Spleen (tissue), 7 donors: ENCODE results near the gene TAF1D.
"Not testable (repeated sequence)": the region's sequence is repeated elsewhere in the genome, so short reads cannot be mapped to it uniquely, and the experiment has no call there.

Experiments used
- POLR2A ChIP-seq, 3 donors: fragments of 450-650 bp; IDR thresholded peaks; one replicate each; pipeline ENCODE4 v1.5.1; 2017; ENCODE audit warnings: antibody characterized with exemption in 3 of 3, mild to moderate bottlenecking in 1 of 3
- TF ChIP-seq, protein P1 (sequence below), 11 experiments: fragments of 200-600 bp in 7 of 11; fragments of 450-650 bp in 4 of 11; sonication (generic) in 4 of 11; IDR thresholded peaks in 8 of 11; conservative IDR thresholded peaks in 3 of 11; 1 replicate in 7 of 11; 2 replicates in 4 of 11; pipeline versions ENCODE4 v1.4.0 to v1.8.0; 2016 to 2021; ENCODE audit warnings: antibody characterized with exemption in 11 of 11, inconsistent platforms in 4 of 11, mild to moderate bottlenecking in 1 of 11
- donor health status: DM: no; HTN: no; CAD: no; lungs with moderate emphysema.
- donor health status: DM: no; HTN: no; CAD: no.
- donor health status: DM: no; HTN: no; CAD: no.

GRCh38 chr11:93759123-93759522, 17.8 kb upstream of the TAF1D start:
- TF ChIP-seq, protein P1, sequence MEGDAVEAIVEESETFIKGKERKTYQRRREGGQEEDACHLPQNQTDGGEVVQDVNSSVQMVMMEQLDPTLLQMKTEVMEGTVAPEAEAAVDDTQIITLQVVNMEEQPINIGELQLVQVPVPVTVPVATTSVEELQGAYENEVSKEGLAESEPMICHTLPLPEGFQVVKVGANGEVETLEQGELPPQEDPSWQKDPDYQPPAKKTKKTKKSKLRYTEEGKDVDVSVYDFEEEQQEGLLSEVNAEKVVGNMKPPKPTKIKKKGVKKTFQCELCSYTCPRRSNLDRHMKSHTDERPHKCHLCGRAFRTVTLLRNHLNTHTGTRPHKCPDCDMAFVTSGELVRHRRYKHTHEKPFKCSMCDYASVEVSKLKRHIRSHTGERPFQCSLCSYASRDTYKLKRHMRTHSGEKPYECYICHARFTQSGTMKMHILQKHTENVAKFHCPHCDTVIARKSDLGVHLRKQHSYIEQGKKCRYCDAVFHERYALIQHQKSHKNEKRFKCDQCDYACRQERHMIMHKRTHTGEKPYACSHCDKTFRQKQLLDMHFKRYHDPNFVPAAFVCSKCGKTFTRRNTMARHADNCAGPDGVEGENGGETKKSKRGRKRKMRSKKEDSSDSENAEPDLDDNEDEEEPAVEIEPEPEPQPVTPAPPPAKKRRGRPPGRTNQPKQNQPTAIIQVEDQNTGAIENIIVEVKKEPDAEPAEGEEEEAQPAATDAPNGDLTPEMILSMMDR (IDR thresholded peaks at IDR 0.05 in 8 of 11, conservative IDR thresholded peaks at IDR 0.05 in 3 of 11): not testable (repeated sequence)
- TF ChIP-seq POLR2A (IDR thresholded peaks at IDR 0.05): not testable (repeated sequence)
